Femur (tissue), 1 donor: ENCODE data around the gene GMEB2.
"Not testable (repeated sequence)": the region's sequence is repeated elsewhere in the genome, so short reads cannot be mapped to it uniquely, and the experiment has no call there.

ENCODE experiments used
- DNase-seq: peaks from one replicate; pipeline ENCODE4 v3.0.0-alpha.2; 2017

The GMEB2 gene

GRCh38 chr20:63635431-63636141 is 8.7 kb upstream of the GMEB2 start:
- peak; percentile 58 for DNase-seq

- no peak for DNase-seq
Measured at GRCh38 chr20:63633732-63634131, 6.8 kb upstream of the GMEB2 start.

GRCh38 chr20:63631426-63631825 is 4.5 kb upstream of the GMEB2 start:
- not testable (repeated sequence) for DNase-seq

- DNase-seq, result not testable (repeated sequence)
Measured at GRCh38 chr20:63630956-63631355, 4.1 kb upstream of the GMEB2 start.

- DNase-seq, result peak; percentile 77
Measured at GRCh38 chr20:63628246-63628975, 1.5 kb upstream of the GMEB2 start.

- no peak for DNase-seq
Measured at GRCh38 chr20:63627751-63628245, 897 bp upstream of the GMEB2 start.

GRCh38 chr20:63627129-63627750 is 339 bp upstream of the GMEB2 start:
- DNase-seq, result peak; percentile 96

GRCh38 chr20:63625771-63626423 is 1.0 kb downstream of the GMEB2 start:
- DNase-seq, result peak; percentile 63

GRCh38 chr20:63624486-63624885 is 2.4 kb downstream of the GMEB2 start:
- DNase-seq, result no peak

- DNase-seq, result no peak
Measured at GRCh38 chr20:63622732-63623131, 4.2 kb downstream of the GMEB2 start.

- no peak for DNase-seq
Measured at GRCh38 chr20:63622096-63622495, 4.8 kb downstream of the GMEB2 start.

GRCh38 chr20:63620991-63621390 is 5.9 kb downstream of the GMEB2 start:
- DNase-seq, result no peak

- DNase-seq, result no peak
Measured at GRCh38 chr20:63619505-63619904, 7.4 kb downstream of the GMEB2 start.

- DNase-seq, result no peak
Measured at GRCh38 chr20:63619086-63619485, 7.8 kb downstream of the GMEB2 start.

- no peak for DNase-seq
Measured at GRCh38 chr20:63618291-63618980, 8.5 kb downstream of the GMEB2 start.

GRCh38 chr20:63617876-63618265 is 9.0 kb downstream of the GMEB2 start:
- DNase-seq, result no peak

GRCh38 chr20:63617092-63617875 is 9.6 kb downstream of the GMEB2 start:
- DNase-seq, result no peak

- not testable (repeated sequence) for DNase-seq
Measured at GRCh38 chr20:63613863-63614594, 12.9 kb downstream of the GMEB2 start.

GRCh38 chr20:63612276-63612931 is 14.5 kb downstream of the GMEB2 start:
- peak; percentile 64 for DNase-seq

- DNase-seq, result no peak
Measured at GRCh38 chr20:63611646-63612045, 15.3 kb downstream of the GMEB2 start.
